ENCODE measurements around the gene ZNF451. TPM values are rescaled to one million over a fixed set of nuclear protein-coding genes. Genes with fewer than 3 reads are reported as not detected.
"Not testable (repeated sequence)": the region's sequence is repeated elsewhere in the genome, so short reads cannot be mapped to it uniquely, and the experiment has no call there.

The ZNF451 gene, protein sequence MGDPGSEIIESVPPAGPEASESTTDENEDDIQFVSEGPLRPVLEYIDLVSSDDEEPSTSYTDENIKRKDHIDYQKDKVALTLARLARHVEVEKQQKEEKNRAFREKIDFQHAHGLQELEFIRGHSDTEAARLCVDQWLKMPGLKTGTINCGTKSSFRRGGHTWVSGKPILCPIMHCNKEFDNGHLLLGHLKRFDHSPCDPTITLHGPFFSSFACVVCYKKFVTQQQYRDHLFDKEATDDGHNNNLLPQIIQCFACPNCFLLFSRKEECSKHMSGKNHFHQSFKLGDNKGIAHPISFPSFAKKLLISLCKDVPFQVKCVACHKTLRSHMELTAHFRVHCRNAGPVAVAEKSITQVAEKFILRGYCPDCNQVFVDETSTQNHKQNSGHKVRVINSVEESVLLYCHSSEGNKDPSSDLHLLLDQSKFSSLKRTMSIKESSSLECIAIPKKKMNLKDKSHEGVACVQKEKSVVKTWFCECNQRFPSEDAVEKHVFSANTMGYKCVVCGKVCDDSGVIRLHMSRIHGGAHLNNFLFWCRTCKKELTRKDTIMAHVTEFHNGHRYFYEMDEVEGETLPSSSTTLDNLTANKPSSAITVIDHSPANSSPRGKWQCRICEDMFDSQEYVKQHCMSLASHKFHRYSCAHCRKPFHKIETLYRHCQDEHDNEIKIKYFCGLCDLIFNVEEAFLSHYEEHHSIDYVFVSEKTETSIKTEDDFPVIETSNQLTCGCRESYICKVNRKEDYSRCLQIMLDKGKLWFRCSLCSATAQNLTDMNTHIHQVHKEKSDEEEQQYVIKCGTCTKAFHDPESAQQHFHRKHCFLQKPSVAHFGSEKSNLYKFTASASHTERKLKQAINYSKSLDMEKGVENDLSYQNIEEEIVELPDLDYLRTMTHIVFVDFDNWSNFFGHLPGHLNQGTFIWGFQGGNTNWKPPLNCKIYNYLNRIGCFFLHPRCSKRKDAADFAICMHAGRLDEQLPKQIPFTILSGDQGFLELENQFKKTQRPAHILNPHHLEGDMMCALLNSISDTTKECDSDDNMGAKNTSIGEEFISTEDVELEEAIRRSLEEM
- total RNA-seq (2022), result 61.7 and 68.7 TPM in 2 replicates
- percentile 87 among the genes with signal in this experiment for Bru-seq, nascent RNA
- percentile 92 among the genes with signal in this experiment for BruChase-seq, experiment 1, labeled RNA remaining after a 6-hour chase
- BruChase-seq, experiment 2, labeled RNA remaining after a 2-hour chase, result percentile 93 among the genes with signal in this experiment
- long read RNA-seq, full-length matches to known transcripts, result 13 of 20 reads
- long read RNA-seq, partial matches to known transcripts, result 2 of 20 reads
- long read RNA-seq, other reads (novel, unspliced or antisense), result 5 of 20 reads

DNA sequence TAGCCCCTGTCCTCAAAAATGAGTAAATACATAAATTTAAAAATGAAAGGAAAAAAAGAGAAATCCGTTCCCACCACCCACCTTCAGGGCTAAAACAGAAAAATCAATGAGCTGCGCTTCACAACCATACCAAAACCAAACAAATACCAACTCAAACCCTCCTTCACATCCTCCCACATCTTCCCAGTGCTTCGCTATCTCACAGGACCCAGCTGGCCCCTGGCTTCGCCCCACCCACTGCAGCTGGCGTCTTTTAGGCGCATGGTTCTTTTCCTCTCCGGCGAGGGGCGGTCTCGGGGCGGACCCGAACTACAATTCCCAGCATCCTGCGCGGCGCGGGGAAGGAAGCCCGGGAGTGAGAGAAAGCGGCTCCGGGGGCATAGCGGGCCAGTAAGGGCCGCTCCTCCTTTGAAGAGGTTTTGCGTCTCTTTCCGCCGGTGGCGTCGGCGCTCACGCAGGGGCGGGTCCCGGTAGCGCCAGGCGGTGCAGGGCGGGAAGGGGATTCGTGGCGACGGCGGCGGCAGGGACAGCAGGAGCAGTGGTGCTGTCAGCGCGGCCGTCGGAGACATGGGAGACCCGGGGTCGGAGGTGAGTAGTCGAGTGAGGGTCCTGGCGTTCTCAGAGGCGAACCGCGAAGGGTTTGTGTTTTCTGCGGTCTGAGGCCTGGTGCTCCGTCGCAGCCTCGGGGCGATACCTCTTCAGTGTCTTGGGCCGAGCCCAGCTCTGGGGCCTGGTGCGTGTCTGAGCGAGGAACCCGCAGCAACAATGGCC lies at the start of gene ZNF451:
Gene ZNF451, plus strand, starts transcription at position 502 of the 771 bp plus-strand sequence. Its CDS starts 66 bp downstream, at position 568.
- BruUV-seq (replicated peaks), result no TSS peak
- Mint-ChIP-seq H3K4me1 (ENCODE audit: low read depth, unreplicated experiment) (peaks cover 30% of the 10 kb centered on the region), H3K27ac (ENCODE audit: unreplicated experiment) (peak within 1 kb of the TSS; percentile 63), H3K4me3 (ENCODE audit: low read depth, unreplicated experiment) (peak within 1 kb of the TSS; percentile 72), H3K9me3 (ENCODE audit: low read depth, unreplicated experiment) (no peaks in the 10 kb centered on the region), H3K27me3 (ENCODE audit: unreplicated experiment) (no peaks in the 10 kb centered on the region), H3K36me3 (ENCODE audit: insufficient read depth, unreplicated experiment) (peaks cover 20% of the 10 kb centered on the region)
- intact Hi-C loops (cut with micrococcal nuclease; ENCODE audit: unreplicated experiment), result no loop called here
- CTCF ChIA-PET, result no interaction called here
- peak; percentile 97 for DNase-seq
- TF ChIP-seq, protein P1, sequence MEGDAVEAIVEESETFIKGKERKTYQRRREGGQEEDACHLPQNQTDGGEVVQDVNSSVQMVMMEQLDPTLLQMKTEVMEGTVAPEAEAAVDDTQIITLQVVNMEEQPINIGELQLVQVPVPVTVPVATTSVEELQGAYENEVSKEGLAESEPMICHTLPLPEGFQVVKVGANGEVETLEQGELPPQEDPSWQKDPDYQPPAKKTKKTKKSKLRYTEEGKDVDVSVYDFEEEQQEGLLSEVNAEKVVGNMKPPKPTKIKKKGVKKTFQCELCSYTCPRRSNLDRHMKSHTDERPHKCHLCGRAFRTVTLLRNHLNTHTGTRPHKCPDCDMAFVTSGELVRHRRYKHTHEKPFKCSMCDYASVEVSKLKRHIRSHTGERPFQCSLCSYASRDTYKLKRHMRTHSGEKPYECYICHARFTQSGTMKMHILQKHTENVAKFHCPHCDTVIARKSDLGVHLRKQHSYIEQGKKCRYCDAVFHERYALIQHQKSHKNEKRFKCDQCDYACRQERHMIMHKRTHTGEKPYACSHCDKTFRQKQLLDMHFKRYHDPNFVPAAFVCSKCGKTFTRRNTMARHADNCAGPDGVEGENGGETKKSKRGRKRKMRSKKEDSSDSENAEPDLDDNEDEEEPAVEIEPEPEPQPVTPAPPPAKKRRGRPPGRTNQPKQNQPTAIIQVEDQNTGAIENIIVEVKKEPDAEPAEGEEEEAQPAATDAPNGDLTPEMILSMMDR (IDR thresholded peaks at IDR 0.05; ENCODE audit: unreplicated experiment), result no peak

DNA sequence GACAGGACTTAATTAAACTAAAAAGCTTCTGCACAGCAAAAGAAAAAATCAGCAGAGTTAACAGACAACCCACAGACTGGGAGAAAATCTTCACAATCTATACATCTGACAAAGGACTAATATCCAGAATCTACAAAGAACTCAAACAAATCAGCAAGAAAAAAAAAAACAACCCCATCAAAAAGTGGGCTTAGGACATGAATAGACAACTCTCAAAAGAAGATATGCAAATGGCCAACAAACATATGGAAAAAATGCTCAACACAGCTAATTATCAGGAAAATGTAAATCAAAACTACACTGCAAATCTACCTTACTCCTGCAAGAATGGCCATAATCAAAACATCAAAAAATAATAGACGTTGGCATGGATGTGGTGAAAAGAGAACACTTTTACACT lies 45.9 kb upstream of the ZNF451 start:
- DNase-seq; BruUV-seq (replicated peaks); H3K9me3 Mint-ChIP-seq (ENCODE audit: low read depth, unreplicated experiment); H3K4me3 Mint-ChIP-seq (ENCODE audit: low read depth, unreplicated experiment); H3K27ac Mint-ChIP-seq (ENCODE audit: unreplicated experiment); intact Hi-C loops (cut with micrococcal nuclease; ENCODE audit: unreplicated experiment): not testable (repeated sequence)
- CTCF ChIA-PET, result interaction anchor here (0.7 kb wide), 1 partner anchor 1203 kb away, joined by 3 read pairs; no protein-coding TSS in a partner anchor
- Mint-ChIP-seq H3K36me3 (ENCODE audit: insufficient read depth, unreplicated experiment) (peaks cover 17% of the 10 kb centered on the region), H3K4me1 (ENCODE audit: low read depth, unreplicated experiment) (peaks cover 10% of the 10 kb centered on the region), H3K27me3 (ENCODE audit: unreplicated experiment) (peaks cover 42% of the 10 kb centered on the region)

DNA sequence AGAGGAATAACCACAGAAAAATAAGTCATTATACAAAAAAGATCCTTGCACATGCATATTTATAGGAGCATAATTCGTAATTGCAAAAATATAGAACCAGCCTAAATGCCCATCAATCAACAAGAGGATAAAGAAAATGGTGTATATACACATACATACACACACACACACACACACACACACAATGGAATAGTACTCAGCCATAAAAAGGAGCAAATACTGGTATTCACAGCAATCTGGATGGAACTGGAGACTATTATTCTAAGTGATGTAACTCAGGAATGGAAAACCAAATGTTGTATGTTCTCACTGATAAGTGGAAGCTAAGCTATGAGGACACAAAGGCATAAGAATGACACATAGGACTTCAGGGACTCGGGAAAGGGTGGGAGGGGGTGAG lies 45.4 kb upstream of the ZNF451 start:
- Mint-ChIP-seq H3K4me1 (ENCODE audit: low read depth, unreplicated experiment) (peaks cover 10% of the 10 kb centered on the region), H3K9me3 (ENCODE audit: low read depth, unreplicated experiment) (no peaks in the 10 kb centered on the region), H3K27me3 (ENCODE audit: unreplicated experiment) (peaks cover 42% of the 10 kb centered on the region), H3K36me3 (ENCODE audit: insufficient read depth, unreplicated experiment) (peaks cover 17% of the 10 kb centered on the region), H3K27ac (ENCODE audit: unreplicated experiment) (no peak overlapping the region), H3K4me3 (ENCODE audit: low read depth, unreplicated experiment) (no peak overlapping the region)
- TF ChIP-seq, protein P1 (IDR thresholded peaks at IDR 0.05; ENCODE audit: unreplicated experiment), result no peak
- BruUV-seq (replicated peaks), result no TSS peak
- CTCF ChIA-PET, result no interaction called here
- intact Hi-C loops (cut with micrococcal nuclease; ENCODE audit: unreplicated experiment), result no loop called here
- DNase-seq, result no peak

DNA sequence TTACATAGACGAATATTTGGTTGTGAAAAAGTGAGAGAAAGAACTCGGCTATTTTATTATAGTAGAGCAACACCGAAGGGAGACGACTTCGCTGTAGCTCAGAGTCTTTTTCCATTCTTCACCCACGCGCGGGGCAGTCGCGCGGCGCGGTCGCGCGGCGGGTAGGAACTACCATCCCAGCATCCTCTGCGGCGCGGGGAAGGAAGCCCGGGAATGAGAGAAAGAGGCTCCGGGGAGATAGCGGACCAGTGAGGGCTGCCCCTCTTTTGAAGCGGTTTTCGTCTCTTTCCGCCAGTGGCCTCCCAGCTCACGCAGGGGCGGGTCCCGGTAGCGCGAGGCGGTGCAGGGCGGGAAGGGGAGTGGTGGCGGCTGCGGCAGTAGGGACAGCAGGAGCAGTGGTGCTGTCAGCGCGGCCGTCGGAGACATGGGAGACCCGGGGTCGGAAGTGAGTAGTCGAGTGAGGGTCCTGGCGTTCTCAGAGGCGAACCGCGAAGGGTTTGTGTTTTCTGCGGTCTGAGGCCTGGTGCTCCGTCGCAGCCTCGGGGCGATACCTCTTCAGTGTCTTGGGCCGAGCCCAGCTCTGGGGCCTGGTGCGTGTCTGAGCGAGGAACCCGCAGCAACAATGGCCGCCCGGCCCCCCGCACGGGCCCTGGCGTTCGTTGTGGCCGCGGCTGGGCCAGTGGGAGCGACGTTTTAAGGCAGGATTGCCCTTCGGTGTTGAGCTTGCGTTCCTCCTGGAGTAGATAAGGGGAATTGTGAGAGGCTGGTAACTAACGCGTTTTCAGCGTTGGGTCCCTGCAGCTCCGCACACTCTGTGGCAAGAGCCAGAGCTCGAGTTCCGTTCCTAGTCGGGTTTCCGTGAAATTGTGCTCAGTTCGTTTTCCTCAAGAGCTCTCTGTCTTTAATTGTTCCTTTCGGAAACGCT lies 43.4 kb upstream of the ZNF451 start, which contains the start of gene KIAA1586:
Gene KIAA1586, plus strand, starts transcription at position 362 of the 925 bp plus-strand sequence. Its CDS starts 63 bp downstream, at position 425.
- peaks cover 10% of the 10 kb centered on the region for H3K4me1 Mint-ChIP-seq (ENCODE audit: low read depth, unreplicated experiment)
- CTCF ChIA-PET; H3K9me3 Mint-ChIP-seq (ENCODE audit: low read depth, unreplicated experiment); intact Hi-C loops (cut with micrococcal nuclease; ENCODE audit: unreplicated experiment); BruUV-seq (replicated peaks): not testable (repeated sequence)
- H3K4me3 Mint-ChIP-seq (ENCODE audit: low read depth, unreplicated experiment), result peak within 1 kb of the TSS; percentile 95
- H3K27me3 Mint-ChIP-seq (ENCODE audit: unreplicated experiment), result peaks cover 40% of the 10 kb centered on the region
- peak; percentile 87 for DNase-seq
- peaks cover 19% of the 10 kb centered on the region for H3K36me3 Mint-ChIP-seq (ENCODE audit: insufficient read depth, unreplicated experiment)
- peak within 1 kb of the TSS; percentile 33 for H3K27ac Mint-ChIP-seq (ENCODE audit: unreplicated experiment)

DNA sequence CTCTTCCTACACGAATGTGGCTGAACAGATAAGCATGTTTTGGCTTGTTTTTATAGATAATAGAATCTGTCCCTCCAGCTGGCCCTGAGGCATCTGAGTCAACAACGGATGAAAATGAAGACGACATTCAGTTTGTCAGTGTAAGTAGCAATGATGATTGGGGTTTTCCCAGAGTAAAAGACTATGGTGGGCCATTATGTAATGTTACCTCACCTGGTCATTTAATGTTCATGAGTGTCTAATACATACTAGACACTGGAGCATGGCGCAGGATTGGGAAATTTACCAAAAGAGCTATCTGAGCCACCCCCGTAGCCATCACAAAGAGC lies 42.8 kb upstream of the ZNF451 start:
- Mint-ChIP-seq H3K27me3 (ENCODE audit: unreplicated experiment) (peaks cover 34% of the 10 kb centered on the region), H3K4me1 (ENCODE audit: low read depth, unreplicated experiment) (peaks cover 10% of the 10 kb centered on the region), H3K36me3 (ENCODE audit: insufficient read depth, unreplicated experiment) (peaks cover 23% of the 10 kb centered on the region)
- CTCF ChIA-PET; intact Hi-C loops (cut with micrococcal nuclease; ENCODE audit: unreplicated experiment); H3K9me3 Mint-ChIP-seq (ENCODE audit: low read depth, unreplicated experiment); H3K27ac Mint-ChIP-seq (ENCODE audit: unreplicated experiment); H3K4me3 Mint-ChIP-seq (ENCODE audit: low read depth, unreplicated experiment); DNase-seq: not testable (repeated sequence)
- TSS peak; percentile 43 for BruUV-seq (replicated peaks)

DNA sequence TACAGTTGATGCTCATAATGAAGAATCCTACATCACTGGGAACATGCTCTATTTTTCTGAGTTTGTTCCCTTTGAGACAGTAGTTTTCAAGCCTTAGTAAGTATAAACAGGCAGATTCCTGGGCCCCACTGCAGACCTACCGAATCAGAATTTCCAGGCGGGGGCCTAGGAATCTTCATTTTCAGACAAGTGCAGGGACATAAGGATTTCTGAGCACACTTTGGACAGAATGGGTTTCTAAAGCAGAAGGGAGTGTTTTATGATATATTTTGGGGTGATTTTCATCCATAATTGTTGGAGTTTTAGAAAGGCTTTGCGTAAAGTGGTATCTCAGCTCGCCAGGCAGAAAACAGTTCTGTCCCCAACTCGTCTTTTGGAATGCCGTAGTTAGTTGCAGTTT lies 42.1 kb upstream of the ZNF451 start:
- H3K27ac Mint-ChIP-seq (ENCODE audit: unreplicated experiment); H3K9me3 Mint-ChIP-seq (ENCODE audit: low read depth, unreplicated experiment); BruUV-seq (replicated peaks); H3K4me3 Mint-ChIP-seq (ENCODE audit: low read depth, unreplicated experiment); intact Hi-C loops (cut with micrococcal nuclease; ENCODE audit: unreplicated experiment); CTCF ChIA-PET; DNase-seq: not testable (repeated sequence)
- Mint-ChIP-seq H3K27me3 (ENCODE audit: unreplicated experiment) (peaks cover 28% of the 10 kb centered on the region), H3K36me3 (ENCODE audit: insufficient read depth, unreplicated experiment) (peaks cover 23% of the 10 kb centered on the region), H3K4me1 (ENCODE audit: low read depth, unreplicated experiment) (peaks cover 10% of the 10 kb centered on the region)

Data from Calu3 (cell line).